ENCODE data around the gene NCF2.
A peak's percentile ranks its signal among the peaks of the same experiment; 100 is the strongest.

Gene NCF2

DNA sequence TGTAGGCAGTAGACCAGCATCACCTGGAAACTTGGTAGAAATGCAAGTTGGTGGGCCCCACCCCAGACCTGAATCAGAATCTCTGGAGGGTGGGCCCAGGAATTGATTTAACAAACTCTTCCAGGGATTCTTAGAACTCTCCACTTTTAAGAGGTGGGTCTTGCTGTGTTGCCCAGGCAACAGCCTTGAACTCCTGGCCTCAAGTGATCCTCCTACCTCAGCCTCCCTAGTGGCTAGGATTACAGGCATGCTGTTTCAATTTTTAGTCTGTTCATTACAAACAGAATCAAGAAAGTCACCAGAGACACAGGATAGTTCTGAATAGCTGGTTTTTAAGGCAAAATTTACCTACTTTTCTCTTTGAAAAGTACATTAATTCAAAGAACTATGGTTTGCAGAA lies 31.2 kb downstream of the NCF2 start:
- no peaks in the 10 kb centered on the region for H3K9me3 ChIP-seq (ENCODE audit: control insufficient read depth, low read length)
- H3K27me3 ChIP-seq (ENCODE audit: control insufficient read depth, insufficient read depth, low read length, poor library complexity, severe bottlenecking), result no peaks in the 10 kb centered on the region
- H3K4me3 ChIP-seq (ENCODE audit: insufficient read depth, low read depth, low read length), result no peak overlapping the region
- no peaks in the 10 kb centered on the region for H3K4me1 ChIP-seq (ENCODE audit: control insufficient read depth, insufficient read depth, low read length)
- no peaks in the 10 kb centered on the region for H3K36me3 ChIP-seq (ENCODE audit: control insufficient read depth, insufficient read depth, low read length)
- no peak overlapping the region for H3K27ac ChIP-seq (ENCODE audit: insufficient read depth, low read depth, low read length, poor library complexity, severe bottlenecking)

DNA sequence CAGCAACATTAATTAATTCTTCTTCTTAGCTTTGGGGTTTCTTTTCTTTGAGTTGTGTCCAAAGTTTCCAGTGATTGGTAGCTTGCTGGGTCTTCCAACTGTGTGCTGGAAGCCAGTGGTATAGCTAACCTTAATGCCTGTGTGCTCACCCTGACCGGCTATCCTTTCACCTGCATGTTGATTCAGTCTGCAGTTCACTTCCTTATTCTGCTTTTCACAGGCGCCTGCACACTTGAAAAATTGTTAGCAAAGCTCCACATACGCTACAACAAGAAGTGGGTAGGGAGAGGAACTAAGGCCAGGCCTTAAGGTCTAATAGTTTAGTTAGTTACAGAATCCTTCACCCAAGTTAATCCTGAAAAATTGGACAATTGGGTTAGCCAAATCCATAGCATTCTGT lies 35.7 kb downstream of the NCF2 start:
- H3K4me3 ChIP-seq (ENCODE audit: insufficient read depth, low read depth, low read length), result no peak overlapping the region
- H3K9me3 ChIP-seq (ENCODE audit: control insufficient read depth, low read length), result no peaks in the 10 kb centered on the region
- H3K27ac ChIP-seq (ENCODE audit: insufficient read depth, low read depth, low read length, poor library complexity, severe bottlenecking), result no peak overlapping the region
- H3K27me3 ChIP-seq (ENCODE audit: control insufficient read depth, insufficient read depth, low read length, poor library complexity, severe bottlenecking), result no peaks in the 10 kb centered on the region
- no peaks in the 10 kb centered on the region for H3K4me1 ChIP-seq (ENCODE audit: control insufficient read depth, insufficient read depth, low read length)
- WGBS, 2 experiments, result 96 to 100% methylated on average over 3 of the region's 3 CpGs
- H3K36me3 ChIP-seq (ENCODE audit: control insufficient read depth, insufficient read depth, low read length), result peaks cover 11% of the 10 kb centered on the region

DNA sequence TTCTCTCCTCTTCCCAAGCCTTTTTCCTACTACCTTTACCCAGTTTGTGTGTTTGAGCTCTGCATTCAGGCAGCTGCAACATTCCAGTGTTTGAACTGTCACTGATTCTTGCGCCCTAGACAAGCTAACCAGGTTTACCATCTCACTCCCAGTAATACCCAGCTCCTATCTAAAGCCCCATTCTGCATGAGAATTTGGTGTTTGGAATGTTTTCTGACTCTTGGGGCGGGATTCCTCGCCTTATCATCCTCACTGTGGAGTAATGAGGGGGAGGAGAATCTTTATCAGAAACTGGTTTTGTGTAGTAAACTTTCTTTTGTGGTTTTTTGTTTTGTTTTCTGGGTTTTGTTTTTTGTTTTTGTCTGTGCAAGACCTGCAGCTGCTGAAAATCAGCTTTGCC lies 36.5 kb downstream of the NCF2 start:
- Histone ChIP-seq H3K27me3 (ENCODE audit: control insufficient read depth, insufficient read depth, low read length, poor library complexity, severe bottlenecking) (no peaks in the 10 kb centered on the region), H3K27ac (ENCODE audit: insufficient read depth, low read depth, low read length, poor library complexity, severe bottlenecking) (no peak overlapping the region), H3K9me3 (ENCODE audit: control insufficient read depth, low read length) (no peaks in the 10 kb centered on the region), H3K36me3 (ENCODE audit: control insufficient read depth, insufficient read depth, low read length) (peaks cover 11% of the 10 kb centered on the region), H3K4me1 (ENCODE audit: control insufficient read depth, insufficient read depth, low read length) (no peaks in the 10 kb centered on the region), H3K4me3 (ENCODE audit: insufficient read depth, low read depth, low read length) (no peak overlapping the region)
- 85 to 98% methylated on average over 3 of the region's 3 CpGs for WGBS, 2 experiments

DNA sequence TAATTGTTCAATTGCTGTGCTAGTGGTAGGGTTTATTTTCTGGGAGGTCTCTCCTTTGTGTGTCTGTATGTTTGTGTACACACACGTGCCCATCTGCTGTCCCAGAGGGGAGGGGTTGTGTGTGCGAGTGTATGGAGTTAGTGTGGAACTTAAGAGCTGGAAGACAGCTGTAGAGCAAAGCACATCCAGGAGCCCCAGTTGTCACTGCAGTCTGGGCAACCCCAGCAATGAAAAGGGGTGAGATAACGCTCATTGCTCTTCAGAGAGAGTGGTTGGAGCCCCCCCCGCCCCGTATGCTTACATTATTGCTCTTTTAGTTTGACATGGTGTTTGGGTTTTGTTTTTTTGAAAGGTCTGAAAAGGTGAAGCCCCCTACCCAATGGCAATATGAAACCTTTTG lies 36.9 kb downstream of the NCF2 start:
- H3K9me3 ChIP-seq (ENCODE audit: control insufficient read depth, low read length), result no peaks in the 10 kb centered on the region
- no peaks in the 10 kb centered on the region for H3K4me1 ChIP-seq (ENCODE audit: control insufficient read depth, insufficient read depth, low read length)
- no peaks in the 10 kb centered on the region for H3K27me3 ChIP-seq (ENCODE audit: control insufficient read depth, insufficient read depth, low read length, poor library complexity, severe bottlenecking)
- WGBS, 2 experiments, result 90 to 92% methylated on average over 5 of the region's 5 CpGs
- H3K4me3 ChIP-seq (ENCODE audit: insufficient read depth, low read depth, low read length), result no peak overlapping the region
- H3K36me3 ChIP-seq (ENCODE audit: control insufficient read depth, insufficient read depth, low read length), result peaks cover 11% of the 10 kb centered on the region
- no peak overlapping the region for H3K27ac ChIP-seq (ENCODE audit: insufficient read depth, low read depth, low read length, poor library complexity, severe bottlenecking)

DNA sequence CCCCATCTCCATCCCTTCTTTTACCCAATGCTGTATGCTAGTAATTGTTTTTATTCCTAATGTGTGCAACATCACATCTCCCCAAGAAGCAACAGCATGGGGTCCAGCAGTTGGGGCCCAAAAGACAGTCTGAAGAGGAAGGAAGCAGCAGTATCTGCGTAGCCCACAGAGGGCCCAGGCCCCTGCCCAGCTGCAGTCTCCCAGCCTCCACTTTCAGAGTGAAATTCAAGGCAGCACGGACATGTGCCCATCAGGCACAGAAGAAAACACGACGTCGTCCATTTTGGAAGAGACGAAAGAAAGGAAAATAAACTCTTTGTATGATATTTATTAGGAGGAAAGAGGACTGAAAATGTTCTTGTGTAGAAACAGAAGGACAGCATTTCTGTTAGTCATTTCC lies 37.4 kb downstream of the NCF2 start:
- Histone ChIP-seq H3K36me3 (ENCODE audit: control insufficient read depth, insufficient read depth, low read length) (peaks cover 11% of the 10 kb centered on the region), H3K27ac (ENCODE audit: insufficient read depth, low read depth, low read length, poor library complexity, severe bottlenecking) (no peak overlapping the region), H3K9me3 (ENCODE audit: control insufficient read depth, low read length) (no peaks in the 10 kb centered on the region), H3K27me3 (ENCODE audit: control insufficient read depth, insufficient read depth, low read length, poor library complexity, severe bottlenecking) (no peaks in the 10 kb centered on the region), H3K4me3 (ENCODE audit: insufficient read depth, low read depth, low read length) (no peak overlapping the region), H3K4me1 (ENCODE audit: control insufficient read depth, insufficient read depth, low read length) (no peaks in the 10 kb centered on the region)
- 96% methylated on average over 6 of the region's 6 CpGs for WGBS, 2 experiments

DNA sequence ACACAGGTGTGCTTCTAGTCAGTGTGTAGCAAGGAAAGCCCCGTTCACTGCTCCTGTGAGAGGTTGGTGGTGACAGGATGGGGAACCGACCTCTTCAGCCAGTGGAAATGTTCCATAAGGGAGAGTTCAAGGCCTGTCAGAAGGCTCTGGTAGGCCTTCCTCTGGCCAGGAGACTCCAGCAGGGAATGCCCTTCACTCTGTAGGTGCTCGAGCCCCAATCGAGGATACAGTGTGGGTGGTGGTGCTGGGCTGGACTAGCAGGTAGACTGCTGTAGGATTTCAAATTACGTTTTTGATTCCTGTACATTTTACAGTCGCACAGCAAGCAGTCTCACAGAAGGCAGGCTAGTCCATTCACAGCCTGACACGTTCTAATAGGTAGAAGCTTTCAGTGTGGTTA lies 37.8 kb downstream of the NCF2 start:
- Histone ChIP-seq H3K27me3 (ENCODE audit: control insufficient read depth, insufficient read depth, low read length, poor library complexity, severe bottlenecking) (no peaks in the 10 kb centered on the region), H3K36me3 (ENCODE audit: control insufficient read depth, insufficient read depth, low read length) (peaks cover 11% of the 10 kb centered on the region), H3K27ac (ENCODE audit: insufficient read depth, low read depth, low read length, poor library complexity, severe bottlenecking) (no peak overlapping the region), H3K4me1 (ENCODE audit: control insufficient read depth, insufficient read depth, low read length) (peaks cover 2% of the 10 kb centered on the region), H3K4me3 (ENCODE audit: insufficient read depth, low read depth, low read length) (no peak overlapping the region), H3K9me3 (ENCODE audit: control insufficient read depth, low read length) (no peaks in the 10 kb centered on the region)
- 92 to 98% methylated on average over 7 of the region's 7 CpGs for WGBS, 2 experiments

DNA sequence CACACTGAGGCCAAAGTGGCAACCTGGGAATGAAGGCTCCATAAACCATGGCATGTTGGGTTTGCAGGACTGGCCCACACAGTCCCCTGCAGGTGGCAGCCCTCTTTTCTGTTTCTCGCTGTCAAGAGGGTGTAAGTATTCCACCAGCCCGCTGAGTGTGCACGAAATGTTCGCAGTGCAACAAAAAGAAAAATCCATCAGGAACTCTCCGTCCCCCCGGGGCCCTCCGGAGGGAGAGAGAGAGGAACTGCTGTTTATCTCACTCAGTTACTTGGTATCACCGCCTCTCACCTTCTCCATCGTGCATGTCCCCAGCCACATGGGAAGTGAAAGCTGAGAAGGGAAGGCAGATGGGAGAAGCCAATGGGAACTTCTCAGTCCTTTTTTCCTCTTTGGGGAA lies 38.3 kb downstream of the NCF2 start:
- 93% methylated on average over 9 of the region's 9 CpGs for WGBS, 2 experiments
- H3K27ac ChIP-seq (ENCODE audit: insufficient read depth, low read depth, low read length, poor library complexity, severe bottlenecking), result no peak overlapping the region
- peaks cover 4% of the 10 kb centered on the region for H3K4me1 ChIP-seq (ENCODE audit: control insufficient read depth, insufficient read depth, low read length)
- no peaks in the 10 kb centered on the region for H3K9me3 ChIP-seq (ENCODE audit: control insufficient read depth, low read length)
- H3K4me3 ChIP-seq (ENCODE audit: insufficient read depth, low read depth, low read length), result no peak overlapping the region
- peaks cover 11% of the 10 kb centered on the region for H3K36me3 ChIP-seq (ENCODE audit: control insufficient read depth, insufficient read depth, low read length)
- H3K27me3 ChIP-seq (ENCODE audit: control insufficient read depth, insufficient read depth, low read length, poor library complexity, severe bottlenecking), result no peaks in the 10 kb centered on the region

DNA sequence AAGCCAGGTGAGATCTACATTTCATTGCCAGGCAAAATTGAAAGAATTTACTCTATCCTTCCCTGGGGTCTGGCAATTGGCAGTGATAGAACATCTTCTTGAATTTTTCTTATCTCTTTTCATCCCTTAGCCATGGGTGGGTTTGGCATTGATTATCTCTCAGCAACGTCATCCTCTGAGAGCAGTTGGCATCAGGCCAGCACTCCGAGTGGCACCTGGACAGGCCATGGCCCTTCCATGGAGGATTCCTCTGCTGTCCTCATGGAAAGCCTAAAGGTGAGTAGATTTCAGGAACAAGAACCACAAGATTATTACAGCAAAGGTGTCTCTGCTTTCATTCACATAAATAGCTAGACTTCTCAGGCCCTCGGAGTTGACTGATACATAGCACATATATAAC lies 39.3 kb downstream of the NCF2 start:
- Histone ChIP-seq H3K27ac (ENCODE audit: insufficient read depth, low read depth, low read length, poor library complexity, severe bottlenecking) (no peak overlapping the region), H3K4me3 (ENCODE audit: insufficient read depth, low read depth, low read length) (no peak overlapping the region), H3K27me3 (ENCODE audit: control insufficient read depth, insufficient read depth, low read length, poor library complexity, severe bottlenecking) (no peaks in the 10 kb centered on the region), H3K9me3 (ENCODE audit: control insufficient read depth, low read length) (no peaks in the 10 kb centered on the region), H3K4me1 (ENCODE audit: control insufficient read depth, insufficient read depth, low read length) (peaks cover 9% of the 10 kb centered on the region), H3K36me3 (ENCODE audit: control insufficient read depth, insufficient read depth, low read length) (peaks cover 14% of the 10 kb centered on the region)
- 94 to 97% methylated on average over 3 of the region's 3 CpGs for WGBS, 2 experiments

DNA sequence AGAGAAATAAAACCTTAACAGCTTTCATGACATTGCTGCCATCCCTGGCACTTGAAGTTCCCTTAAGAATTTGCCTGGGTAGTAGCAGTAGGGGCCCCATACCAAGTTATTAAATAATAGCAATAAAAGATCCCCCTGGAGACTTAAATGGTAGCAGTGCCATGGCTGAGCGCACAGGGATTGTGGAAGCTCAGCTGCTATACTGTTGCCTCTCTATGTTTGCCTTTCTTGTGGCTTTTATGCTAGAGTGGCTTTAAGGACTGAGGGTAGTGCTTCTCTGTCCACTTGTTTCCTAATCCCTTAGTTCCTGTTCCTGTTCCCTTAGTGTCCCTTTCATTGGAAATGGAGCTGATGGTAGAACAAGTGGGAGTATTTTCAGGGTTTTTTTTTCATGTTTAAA lies 42.1 kb downstream of the NCF2 start:
- H3K36me3 ChIP-seq (ENCODE audit: control insufficient read depth, insufficient read depth, low read length), result peaks cover 22% of the 10 kb centered on the region
- 88 to 100% methylated on average over 1 of the region's 1 CpG for WGBS, 2 experiments
- peaks cover 9% of the 10 kb centered on the region for H3K4me1 ChIP-seq (ENCODE audit: control insufficient read depth, insufficient read depth, low read length)
- H3K9me3 ChIP-seq (ENCODE audit: control insufficient read depth, low read length), result no peaks in the 10 kb centered on the region
- no peak overlapping the region for H3K27ac ChIP-seq (ENCODE audit: insufficient read depth, low read depth, low read length, poor library complexity, severe bottlenecking)
- H3K27me3 ChIP-seq (ENCODE audit: control insufficient read depth, insufficient read depth, low read length, poor library complexity, severe bottlenecking), result no peaks in the 10 kb centered on the region
- no peak overlapping the region for H3K4me3 ChIP-seq (ENCODE audit: insufficient read depth, low read depth, low read length)

DNA sequence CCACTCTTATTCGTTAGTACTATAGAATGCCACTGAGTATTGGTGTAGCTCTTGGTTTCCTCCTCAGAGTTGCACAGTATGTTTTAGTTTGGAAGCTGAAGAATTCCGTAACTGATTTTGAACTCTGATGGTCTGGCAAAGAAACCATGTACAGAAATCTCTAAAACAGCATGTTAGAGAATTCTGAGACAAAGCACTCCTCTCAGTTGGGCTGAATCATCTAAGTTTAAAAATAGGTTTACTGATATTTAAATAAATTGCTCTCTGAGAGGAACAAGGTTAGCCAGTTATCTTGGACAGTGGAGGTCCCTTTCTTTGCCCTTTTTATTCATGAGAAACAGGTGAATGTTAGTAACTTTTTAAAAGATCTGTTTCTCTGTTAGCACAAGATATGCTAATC lies 43.8 kb downstream of the NCF2 start:
- H3K4me3 ChIP-seq (ENCODE audit: insufficient read depth, low read depth, low read length), result no peak overlapping the region
- peak overlapping the region; percentile 6 for H3K27ac ChIP-seq (ENCODE audit: insufficient read depth, low read depth, low read length, poor library complexity, severe bottlenecking)
- 90 to 95% methylated on average over 2 of the region's 2 CpGs for WGBS, 2 experiments

DNA sequence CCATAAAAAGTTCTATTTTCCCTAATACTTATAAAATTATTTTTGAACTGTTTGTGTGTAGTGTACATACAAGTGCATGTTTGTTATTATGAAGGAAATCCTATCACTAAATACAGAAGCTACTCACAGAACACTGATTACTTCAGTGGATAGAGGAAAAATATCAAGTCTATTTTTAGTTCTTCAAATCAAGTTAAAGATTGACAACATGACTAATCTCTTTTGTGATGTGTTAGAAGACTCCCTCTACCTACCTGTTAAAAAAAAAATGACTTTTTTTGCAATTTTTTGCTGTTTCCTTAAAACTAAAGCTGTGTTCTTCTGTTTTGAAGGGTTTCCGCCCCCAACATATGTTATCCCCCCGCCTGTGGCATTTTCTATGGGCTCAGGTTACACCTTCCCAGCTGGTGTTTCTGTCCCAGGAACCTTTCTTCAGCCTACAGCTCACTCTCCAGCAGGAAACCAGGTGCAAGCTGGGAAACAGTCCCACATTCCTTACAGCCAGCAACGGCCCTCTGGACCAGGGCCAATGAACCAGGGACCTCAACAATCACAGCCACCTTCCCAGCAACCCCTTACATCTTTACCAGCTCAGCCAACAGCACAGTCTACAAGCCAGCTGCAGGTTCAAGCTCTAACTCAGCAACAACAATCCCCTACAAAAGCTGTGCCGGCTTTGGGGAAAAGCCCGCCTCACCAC lies 45.5 kb downstream of the NCF2 start:
- Histone ChIP-seq H3K36me3 (ENCODE audit: control insufficient read depth, insufficient read depth, low read length) (peaks cover 29% of the 10 kb centered on the region), H3K27ac (ENCODE audit: insufficient read depth, low read depth, low read length, poor library complexity, severe bottlenecking) (no peak overlapping the region), H3K4me1 (ENCODE audit: control insufficient read depth, insufficient read depth, low read length) (peaks cover 9% of the 10 kb centered on the region), H3K4me3 (ENCODE audit: insufficient read depth, low read depth, low read length) (no peak overlapping the region), H3K27me3 (ENCODE audit: control insufficient read depth, insufficient read depth, low read length, poor library complexity, severe bottlenecking) (no peaks in the 10 kb centered on the region), H3K9me3 (ENCODE audit: control insufficient read depth, low read length) (no peaks in the 10 kb centered on the region)
- 75 to 77% methylated on average over 5 of the region's 5 CpGs for WGBS, 2 experiments

More for the DNA sequence above, 43.8 kb downstream of the NCF2 start:
- Histone ChIP-seq H3K9me3 (ENCODE audit: control insufficient read depth, low read length) (no peaks in the 10 kb centered on the region), H3K36me3 (ENCODE audit: control insufficient read depth, insufficient read depth, low read length) (peaks cover 26% of the 10 kb centered on the region), H3K4me1 (ENCODE audit: control insufficient read depth, insufficient read depth, low read length) (peaks cover 9% of the 10 kb centered on the region), H3K27me3 (ENCODE audit: control insufficient read depth, insufficient read depth, low read length, poor library complexity, severe bottlenecking) (no peaks in the 10 kb centered on the region)

All from ectodermal cell (in vitro differentiated cells).